K562 (cell line): ENCODE results near the gene PTPMT1. TPM values are rescaled to one million over a fixed set of nuclear protein-coding genes. Genes with fewer than 3 reads are reported as not detected.

Experiments used
- BCOR ChIP-seq: fragments of 450-650 bp; IDR thresholded peaks from 2 replicates; pipeline ENCODE4 v1.6.1; 2016
- CC2D1A ChIP-seq: fragments of 450-650 bp; IDR thresholded peaks from 2 replicates; pipeline ENCODE4 v1.6.1; 2017; ENCODE audit warnings: mild to moderate bottlenecking
- CCNT2 ChIP-seq: IDR thresholded peaks from 2 replicates; pipeline ENCODE4 v1.6.1; 2011; ENCODE audit warnings: borderline replicate concordance, low read depth, mild to moderate bottlenecking, moderate library complexity, mixed read lengths, low read length; ENCODE audit not compliant: insufficient read length; ENCODE audit errors: extremely low read depth
- CREBBP ChIP-seq: IDR thresholded peaks from one replicate; pipeline ENCODE4 v1.6.1; 2012; ENCODE audit warnings: low read depth, mild to moderate bottlenecking, control low read depth, inconsistent platforms, low read length
- CTBP1 ChIP-seq: fragments of 450-650 bp; IDR thresholded peaks from 2 replicates; pipeline ENCODE4 v1.6.1; 2016; ENCODE audit warnings: borderline replicate concordance
- JUN ChIP-seq, 2 experiments: sonication (generic) in 1 of 2; formaldehyde crosslinking in 1 of 2; IDR thresholded peaks; 2 replicates each; pipeline versions ENCODE4 v1.6.1 to v1.8.0; 2012 to 2022; ENCODE audit warnings: borderline replicate concordance in 2 of 2, mild to moderate bottlenecking in 2 of 2, improper control_type of control experiment in 1 of 2, low read depth in 1 of 2, low read length in 1 of 2, missing genetic modification reagents in 1 of 2
- KAT7 ChIP-seq: sonication (generic); formaldehyde crosslinking; IDR thresholded peaks from 2 replicates; pipeline ENCODE4 v1.8.0; 2022; ENCODE audit warnings: missing genetic modification reagents, mild to moderate bottlenecking, borderline replicate concordance
- KDM5B ChIP-seq: fragments of 200-600 bp; sonication (generic); IDR thresholded peaks from 2 replicates; pipeline ENCODE4 v1.6.1; 2012; ENCODE audit warnings: low read depth, mild to moderate bottlenecking, moderate library complexity, low read length, control low read depth, inconsistent platforms; ENCODE audit not compliant: insufficient replicate concordance
- NRF1 ChIP-seq, 2 experiments: fragments of 450-650 bp; IDR thresholded peaks in 1 of 2; conservative IDR thresholded peaks in 1 of 2; 2 replicates each; pipeline ENCODE4 v1.6.1; 2014; ENCODE audit warnings: mild to moderate bottlenecking in 2 of 2
- PCBP1 ChIP-seq: fragments of 200-400 bp; formaldehyde crosslinking; IDR thresholded peaks from 2 replicates; pipeline ENCODE4 v1.6.1; 2018; ENCODE audit warnings: mild to moderate bottlenecking, low read depth, low read length; ENCODE audit not compliant: poor library complexity, severe bottlenecking
- POLR2AphosphoS5 ChIP-seq: IDR thresholded peaks from 2 replicates; pipeline ENCODE4 v1.6.1; 2011; ENCODE audit warnings: mild to moderate bottlenecking, low read depth, low read length, moderate library complexity; ENCODE audit not compliant: control insufficient read depth, insufficient read depth
- PTBP1 ChIP-seq: fragments of 200-400 bp; formaldehyde crosslinking; IDR thresholded peaks from 2 replicates; pipeline ENCODE4 v1.6.1; 2017; ENCODE audit warnings: low read depth, low read length
- PURB ChIP-seq: sonication (generic); formaldehyde crosslinking; IDR thresholded peaks from 2 replicates; pipeline ENCODE4 v1.9.0; 2021; ENCODE audit warnings: low read depth, mild to moderate bottlenecking, missing genetic modification reagents
- RBM15 ChIP-seq: fragments of 200-400 bp; formaldehyde crosslinking; IDR thresholded peaks from 2 replicates; pipeline ENCODE4 v1.6.1; 2018; ENCODE audit warnings: mild to moderate bottlenecking, low read length, moderate library complexity; ENCODE audit not compliant: insufficient read depth
- RBM17 ChIP-seq: fragments of 200-400 bp; formaldehyde crosslinking; IDR thresholded peaks from 2 replicates; pipeline ENCODE4 v1.6.1; 2017; ENCODE audit warnings: low read depth, mild to moderate bottlenecking, low read length, borderline replicate concordance
- TCF3 ChIP-seq: sonication (generic); formaldehyde crosslinking; IDR thresholded peaks from 2 replicates; pipeline ENCODE4 v1.4.0; 2020; ENCODE audit warnings: mild to moderate bottlenecking, missing genetic modification reagents
- ZNF121 ChIP-seq: sonication (generic); formaldehyde crosslinking; conservative IDR thresholded peaks from 2 replicates; pipeline ENCODE4 v1.8.0; 2022; ENCODE audit warnings: missing genetic modification reagents
- ZNF589 ChIP-seq: fragments of 200-800 bp; sonication (Bioruptor generic); IDR thresholded peaks from 2 replicates; pipeline ENCODE4 v1.6.1; 2016; ENCODE audit warnings: low read depth, missing genetic modification characterization, missing compliant biosample characterization
- polyA plus RNA-seq, 8 experiments: library from polyadenylated mRNA; depleted of rRNA in 4 of 8; stranded (reverse) in 5 of 8; unstranded in 3 of 8; fragments of >200 nt; fragmentation: Nextera tagmentation in 2 of 8; fragmentation: Illumina TruSeq in 1 of 8; extraction: Ambion mirVana in 2 of 8; extraction: Trizol in 1 of 8; gene quantifications; 2 replicates each; pipeline versions ENCODE4 v1.2.1 to v1.2.3, GENCODE V29; 2011 to 2014; ENCODE audit warnings: inconsistent platforms in 1 of 8, missing spikeins in 1 of 8
- total RNA-seq, 7 experiments: library from RNA; depleted of rRNA in 6 of 7; stranded (reverse); fragments of >200 nt in 6 of 7; fragmentation: Illumina TruSeq in 2 of 7; extraction: Trizol in 2 of 7; gene quantifications; 2 replicates each; pipeline versions ENCODE4 v1.2.1 to v1.2.3, GENCODE V29; 2011 to 2021; ENCODE audit warnings: low replicate concordance in 1 of 7
- TF ChIP-seq, protein P1 (sequence below): sonication (generic); formaldehyde crosslinking; IDR thresholded peaks from 2 replicates; pipeline ENCODE4 v1.8.1; 2023; ENCODE audit warnings: mild to moderate bottlenecking, missing genetic modification reagents
- TF ChIP-seq, protein P2 (sequence below): sonication (generic); formaldehyde crosslinking; IDR thresholded peaks from 2 replicates; pipeline ENCODE4 v1.8.1; 2022; ENCODE audit warnings: missing genetic modification reagents
- TF ChIP-seq, protein P3 (sequence below): fragments of 450-650 bp; IDR thresholded peaks from 2 replicates; pipeline ENCODE4 v1.6.1; 2016; ENCODE audit warnings: antibody characterized with exemption
- TF ChIP-seq, protein P4 (sequence below): fragments of 250-450 bp; sonication (Bioruptor Pico); IDR thresholded peaks from 2 replicates; pipeline ENCODE4 v1.4.0; 2020

Gene PTPMT1
- total and polyA plus RNA-seq, 9 of the 15 experiments (the other 6 are each of a cell fraction or from before 2014, with no cell fraction given), result 10.4 to 140 (median 67.2) TPM

DNA sequence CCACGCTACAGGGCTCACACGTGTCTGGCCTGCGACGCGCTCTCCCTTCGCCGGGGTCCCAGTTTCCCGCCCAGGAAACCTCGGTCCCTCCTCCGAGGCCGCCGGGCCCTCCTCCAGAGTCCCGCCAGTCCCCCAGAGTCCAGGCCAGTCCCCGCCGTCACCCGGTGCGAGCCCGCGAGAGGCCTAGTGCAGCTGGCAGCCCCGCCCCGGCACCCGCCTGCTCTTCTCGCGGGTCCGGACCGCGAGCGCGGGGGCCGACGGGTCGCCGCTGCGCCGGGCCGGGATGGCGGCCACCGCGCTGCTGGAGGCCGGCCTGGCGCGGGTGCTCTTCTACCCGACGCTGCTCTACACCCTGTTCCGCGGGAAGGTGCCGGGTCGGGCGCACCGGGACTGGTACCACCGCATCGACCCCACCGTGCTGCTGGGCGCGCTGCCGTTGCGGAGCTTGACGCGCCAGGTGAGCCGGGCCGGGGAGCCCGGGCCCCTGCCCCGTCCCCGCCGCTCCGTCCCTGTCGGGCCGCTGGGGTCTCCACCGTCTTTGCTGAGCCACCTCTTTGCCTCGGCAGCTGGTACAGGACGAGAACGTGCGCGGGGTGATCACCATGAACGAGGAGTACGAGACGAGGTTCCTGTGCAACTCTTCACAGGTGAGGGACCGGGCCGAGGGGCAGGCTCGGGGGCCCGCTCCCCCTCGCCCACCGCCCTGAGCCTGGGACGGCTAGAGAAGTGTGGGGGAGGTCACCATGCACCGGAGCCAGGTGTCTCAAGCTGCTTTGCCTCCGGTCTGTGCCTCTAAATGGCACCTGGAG lies at the start of gene PTPMT1 (continued):
- 0 out of 2 replicates have a peak, but pooled peaks have one; percentile 12 for TF ChIP-seq JUN (IDR thresholded peaks at IDR 0.05; ENCODE audit: borderline replicate concordance, low read depth, low read length)
- TF ChIP-seq JUN (CRISPR knock-in tag; IDR thresholded peaks at IDR 0.05; ENCODE audit: borderline replicate concordance), result no peak
- no peak for TF ChIP-seq TCF3
- peak; percentile 97 for TF ChIP-seq KDM5B
- TF ChIP-seq CCNT2, result peak; percentile 54
- TF ChIP-seq, protein P1, sequence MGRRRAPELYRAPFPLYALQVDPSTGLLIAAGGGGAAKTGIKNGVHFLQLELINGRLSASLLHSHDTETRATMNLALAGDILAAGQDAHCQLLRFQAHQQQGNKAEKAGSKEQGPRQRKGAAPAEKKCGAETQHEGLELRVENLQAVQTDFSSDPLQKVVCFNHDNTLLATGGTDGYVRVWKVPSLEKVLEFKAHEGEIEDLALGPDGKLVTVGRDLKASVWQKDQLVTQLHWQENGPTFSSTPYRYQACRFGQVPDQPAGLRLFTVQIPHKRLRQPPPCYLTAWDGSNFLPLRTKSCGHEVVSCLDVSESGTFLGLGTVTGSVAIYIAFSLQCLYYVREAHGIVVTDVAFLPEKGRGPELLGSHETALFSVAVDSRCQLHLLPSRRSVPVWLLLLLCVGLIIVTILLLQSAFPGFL, result 0 out of 2 replicates have a peak, but pooled peaks have one; percentile 84
- TF ChIP-seq KAT7 (CRISPR knock-in tag), result no peak
- TF ChIP-seq CREBBP, result no peak
- no peak for TF ChIP-seq PTBP1
- peak; percentile 73 for TF ChIP-seq POLR2AphosphoS5
- TF ChIP-seq, protein P2, sequence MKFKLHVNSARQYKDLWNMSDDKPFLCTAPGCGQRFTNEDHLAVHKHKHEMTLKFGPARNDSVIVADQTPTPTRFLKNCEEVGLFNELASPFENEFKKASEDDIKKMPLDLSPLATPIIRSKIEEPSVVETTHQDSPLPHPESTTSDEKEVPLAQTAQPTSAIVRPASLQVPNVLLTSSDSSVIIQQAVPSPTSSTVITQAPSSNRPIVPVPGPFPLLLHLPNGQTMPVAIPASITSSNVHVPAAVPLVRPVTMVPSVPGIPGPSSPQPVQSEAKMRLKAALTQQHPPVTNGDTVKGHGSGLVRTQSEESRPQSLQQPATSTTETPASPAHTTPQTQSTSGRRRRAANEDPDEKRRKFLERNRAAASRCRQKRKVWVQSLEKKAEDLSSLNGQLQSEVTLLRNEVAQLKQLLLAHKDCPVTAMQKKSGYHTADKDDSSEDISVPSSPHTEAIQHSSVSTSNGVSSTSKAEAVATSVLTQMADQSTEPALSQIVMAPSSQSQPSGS (CRISPR knock-in tag), result no peak
- 0 out of 2 replicates have a peak, but pooled peaks have one; percentile 2 for TF ChIP-seq ZNF589
- peak; percentile 74 to 79; a peak in 2 of 4 replicates for TF ChIP-seq NRF1 (conservative IDR thresholded peaks at IDR 0.05 in 1 of 2, IDR thresholded peaks at IDR 0.05 in 1 of 2)
- TF ChIP-seq BCOR, result 0 out of 2 replicates have a peak, but pooled peaks have one; percentile 27
- no peak for TF ChIP-seq RBM15
- TF ChIP-seq RBM17, result no peak
- TF ChIP-seq, protein P3, sequence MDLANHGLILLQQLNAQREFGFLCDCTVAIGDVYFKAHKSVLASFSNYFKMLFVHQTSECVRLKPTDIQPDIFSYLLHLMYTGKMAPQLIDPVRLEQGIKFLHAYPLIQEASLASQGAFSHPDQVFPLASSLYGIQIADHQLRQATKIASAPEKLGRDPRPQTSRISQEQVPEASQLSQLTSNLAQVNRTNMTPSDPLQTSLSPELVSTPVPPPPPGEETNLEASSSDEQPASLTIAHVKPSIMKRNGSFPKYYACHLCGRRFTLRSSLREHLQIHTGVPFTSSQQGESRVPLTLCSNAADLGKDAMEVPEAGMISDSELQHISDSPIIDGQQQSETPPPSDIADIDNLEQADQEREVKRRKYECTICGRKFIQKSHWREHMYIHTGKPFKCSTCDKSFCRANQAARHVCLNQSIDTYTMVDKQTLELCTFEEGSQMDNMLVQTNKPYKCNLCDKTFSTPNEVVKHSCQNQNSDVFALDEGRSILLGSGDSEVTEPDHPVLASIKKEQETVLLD, result no peak
- TF ChIP-seq CTBP1, result 0 out of 2 replicates have a peak, but pooled peaks have one; percentile 53
- no peak for TF ChIP-seq ZNF121 (CRISPR knock-in tag)
- TF ChIP-seq PURB (CRISPR knock-in tag), result no peak
- 0 out of 2 replicates have a peak, but pooled peaks have one; percentile 58 for TF ChIP-seq CC2D1A
- peak; percentile 50 for TF ChIP-seq PCBP1
- TF ChIP-seq, protein P4, sequence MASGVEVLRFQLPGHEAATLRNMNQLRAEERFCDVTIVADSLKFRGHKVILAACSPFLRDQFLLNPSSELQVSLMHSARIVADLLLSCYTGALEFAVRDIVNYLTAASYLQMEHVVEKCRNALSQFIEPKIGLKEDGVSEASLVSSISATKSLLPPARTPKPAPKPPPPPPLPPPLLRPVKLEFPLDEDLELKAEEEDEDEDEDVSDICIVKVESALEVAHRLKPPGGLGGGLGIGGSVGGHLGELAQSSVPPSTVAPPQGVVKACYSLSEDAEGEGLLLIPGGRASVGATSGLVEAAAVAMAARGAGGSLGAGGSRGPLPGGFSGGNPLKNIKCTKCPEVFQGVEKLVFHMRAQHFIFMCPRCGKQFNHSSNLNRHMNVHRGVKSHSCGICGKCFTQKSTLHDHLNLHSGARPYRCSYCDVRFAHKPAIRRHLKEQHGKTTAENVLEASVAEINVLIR (CRISPR knock-in tag), result no peak
